ENCODE results near the gene IL17RA. TPM values are rescaled to one million over a fixed set of nuclear protein-coding genes. Genes with fewer than 3 reads are reported as not detected.

IL17RA gene
- total and polyA plus RNA-seq, 2 donors (not counting 3 experiments of a cell fraction or from before 2014, with no cell fraction given): 13.0 to 19.3 TPM

- H3K4me1 ChIP-seq (ENCODE audit: control insufficient read depth, extremely low read depth, insufficient read depth, low read length): peaks cover 9% of the 10 kb centered on the region
- intact Hi-C loops (cut with micrococcal nuclease): no loop called here
- H3K27me3 ChIP-seq (ENCODE audit: control insufficient read depth in 2 of 2, insufficient read depth in 2 of 2, low read length in 2 of 2): no peaks in the 10 kb centered on the region
- no peak overlapping the region for H3K9ac ChIP-seq (replicated peaks; ENCODE audit: extremely low read depth, insufficient read depth, low read length)
- BruUV-seq (replicated peaks): no TSS peak
- no peaks in the 10 kb centered on the region for H3K9me3 ChIP-seq (replicated peaks; ENCODE audit: control insufficient read depth, insufficient read depth, low read length)
- no peak overlapping the region for H3K27ac ChIP-seq (ENCODE audit: insufficient read depth, low read depth, low read length)
- no peak for TF ChIP-seq POLR2A (IDR thresholded peaks at IDR 0.05; ENCODE audit: low read depth, low read length)
- no peak for TF ChIP-seq EZH2 (IDR thresholded peaks at IDR 0.05; ENCODE audit: borderline replicate concordance, low read depth, low read length, severe bottlenecking)
- TF ChIP-seq GATA2 (IDR thresholded peaks at IDR 0.05; ENCODE audit: insufficient read depth, insufficient read length, low read depth, low read length): no peak
- no peak for TF ChIP-seq MYC (IDR thresholded peaks at IDR 0.05; ENCODE audit: low read depth, low read length)
- no peak for TF ChIP-seq CTCF (IDR thresholded peaks at IDR 0.05; ENCODE audit: extremely low read depth in 1 of 2, insufficient read depth in 1 of 2, low read depth in 1 of 2, low read length in 2 of 2)
- no peak for TF ChIP-seq MAX (IDR thresholded peaks at IDR 0.05; ENCODE audit: insufficient read depth, insufficient read length)
- TF ChIP-seq POLR2AphosphoS5 (IDR thresholded peaks at IDR 0.05; ENCODE audit: insufficient read depth, low read depth, low read length): no peak
- no peak for TF ChIP-seq FOS (IDR thresholded peaks at IDR 0.05; ENCODE audit: borderline replicate concordance, insufficient read depth, low read length)
- TF ChIP-seq JUN (IDR thresholded peaks at IDR 0.05; ENCODE audit: borderline replicate concordance, insufficient read depth, insufficient read length, low read depth): no peak
- no peaks in the 10 kb centered on the region for H3K36me3 ChIP-seq (ENCODE audit: control insufficient read depth in 2 of 2, extremely low read depth in 1 of 2, insufficient read depth in 2 of 2, low read length in 2 of 2)
- DNase-seq (ENCODE audit: low read depth, low spot score): no peak
- ChIA-PET POLR2A (no interaction called here), CTCF (interaction anchor here (1.3 to 10.7 kb wide), 6 partner anchors 9 to 430 kb away, joined by 5 to 209 read pairs (median 22); no protein-coding TSS in a partner anchor)
- H3K4me3 ChIP-seq (replicated peaks in 1 of 3; ENCODE audit: insufficient read depth in 1 of 3, low read depth in 1 of 3, low read length in 3 of 3): no peak overlapping the region
- H3K4me2 ChIP-seq (ENCODE audit: insufficient read depth, low read length): no peak overlapping the region
- no peaks in the 10 kb centered on the region for H3K9me1 ChIP-seq (replicated peaks; ENCODE audit: control insufficient read depth, extremely low read depth, insufficient read depth, low read length)
- dilution Hi-C loops (cut with MboI; ENCODE audit: extremely low pct_ligation_motif_present, low sequenced_read_pairs): no loop called here
- H2AFZ ChIP-seq (ENCODE audit: low read depth, low read length): no peak overlapping the region
- H4K20me1 ChIP-seq (replicated peaks; ENCODE audit: control insufficient read depth, extremely low read depth, insufficient read depth, low read length): no peaks in the 10 kb centered on the region
- no peaks in the 10 kb centered on the region for H3K79me2 ChIP-seq (ENCODE audit: control insufficient read depth, insufficient read depth, low read length)
- FAIRE-seq: no peak
Measured at GRCh38 chr22:17072877-17073276, 11.9 kb upstream of the IL17RA start.
